ENCODE results near the gene GMEB1. TPM values are rescaled to one million over a fixed set of nuclear protein-coding genes. Genes with fewer than 3 reads are reported as not detected.

GMEB1 gene
- total RNA-seq = 6.4 and 8.1 TPM in 2 replicates

GRCh38 chr1:28668191-28668955 lies at the start of gene GMEB1:
Gene GMEB1 (plus strand): TSS chr1:28668784. CDS start chr1:28683613, 14,829 bp downstream.

GRCh38 chr1:28642847-28643635 lies 25.5 kb upstream of the GMEB1 start, which contains the start of gene TAF12:
Gene TAF12 (minus strand): TSS chr1:28643067. CDS start chr1:28622081, 20,986 bp downstream.

GRCh38 chr1:28648474-28649198 lies 19.9 kb upstream of the GMEB1 start, which contains the start of gene RNU11:
Gene RNU11 (plus strand): TSS chr1:28648600.

GRCh38 chr1:28736450-28737306 lies 68.1 kb downstream of the GMEB1 start, which contains the start of gene YTHDF2:
Gene YTHDF2 (plus strand): TSS chr1:28736940. CDS start chr1:28737121, 181 bp downstream.

Other genes starting within 250 kb of the GMEB1 start
- gene RCC1, start 162.7 kb upstream of the GMEB1 start, total RNA-seq = 57.4 and 65.9 TPM in 2 replicates
- gene TRNAU1AP, start 115.7 kb upstream of the GMEB1 start, total RNA-seq = 32.6 and 45.3 TPM in 2 replicates
- gene RAB42, start 76.5 kb upstream of the GMEB1 start, total RNA-seq = 3.4 and 13.5 TPM in 2 replicates
- gene TAF12, start 25.7 kb upstream of the GMEB1 start, total RNA-seq = 29.4 and 34.3 TPM in 2 replicates
- not detected in 2 replicates for gene RNU11, start 20.2 kb upstream of the GMEB1 start, total RNA-seq
- 39.2 and 40.4 TPM in 2 replicates for gene YTHDF2, start 68.2 kb downstream of the GMEB1 start, total RNA-seq
- not detected in 2 replicates for gene OPRD1, start 143.4 kb downstream of the GMEB1 start, total RNA-seq
- gene EPB41, start 245.8 kb downstream of the GMEB1 start, total RNA-seq = 1.4 and 6.2 TPM in 2 replicates